Mucosa of stomach (tissue), 1 donor: ENCODE results near the gene METTL8.

Experiments used
- H3K27me3 ChIP-seq: one replicate; pipeline ENCODE4 v1.7.0; 2013; ENCODE audit warnings: mild to moderate bottlenecking, low read length; ENCODE audit not compliant: control insufficient read depth, insufficient read depth
- H3K36me3 ChIP-seq: one replicate; pipeline ENCODE4 v1.7.0; 2013; ENCODE audit warnings: low read length; ENCODE audit not compliant: control insufficient read depth, insufficient read depth
- H3K4me1 ChIP-seq: one replicate; pipeline ENCODE4 v1.7.0; 2013; ENCODE audit warnings: mild to moderate bottlenecking, low read length; ENCODE audit not compliant: control insufficient read depth, insufficient read depth
- H3K4me3 ChIP-seq: one replicate; pipeline ENCODE4 v1.7.0; 2013; ENCODE audit warnings: low read length
- H3K9ac ChIP-seq: one replicate; pipeline ENCODE4 v1.7.0; 2013; ENCODE audit warnings: mild to moderate bottlenecking, low read length, moderate library complexity
- H3K9me3 ChIP-seq: one replicate; pipeline ENCODE4 v1.7.0; 2013; ENCODE audit warnings: mild to moderate bottlenecking, low read length, moderate library complexity; ENCODE audit not compliant: control insufficient read depth
- donor health status: Pancreatic carcinoma.

The METTL8 gene

GRCh38 chr2:171407030-171407675 is 26.6 kb downstream of the METTL8 start:
- Histone ChIP-seq H3K27me3 (no peaks in the 10 kb centered on the region), H3K9ac (no peak overlapping the region), H3K4me1 (no peaks in the 10 kb centered on the region), H3K4me3 (no peak overlapping the region), H3K9me3 (no peaks in the 10 kb centered on the region), H3K36me3 (no peaks in the 10 kb centered on the region)

- H3K9me3 ChIP-seq, result no peaks in the 10 kb centered on the region
- no peaks in the 10 kb centered on the region for H3K36me3 ChIP-seq
- H3K4me3 ChIP-seq, result no peak overlapping the region
These were observed 27.7 kb downstream of the METTL8 start for GRCh38 chr2:171406044-171406443.

GRCh38 chr2:171405546-171405945 is 28.2 kb downstream of the METTL8 start:
- no peak overlapping the region for H3K4me3 ChIP-seq
- no peaks in the 10 kb centered on the region for H3K36me3 ChIP-seq
- H3K4me1 ChIP-seq, result no peaks in the 10 kb centered on the region
- no peak overlapping the region for H3K9ac ChIP-seq
- no peaks in the 10 kb centered on the region for H3K27me3 ChIP-seq
- H3K9me3 ChIP-seq, result no peaks in the 10 kb centered on the region

More at GRCh38 chr2:171406044-171406443, 27.7 kb downstream of the METTL8 start:
- no peak overlapping the region for H3K9ac ChIP-seq
- H3K27me3 ChIP-seq, result no peaks in the 10 kb centered on the region
- no peaks in the 10 kb centered on the region for H3K4me1 ChIP-seq

DNA sequence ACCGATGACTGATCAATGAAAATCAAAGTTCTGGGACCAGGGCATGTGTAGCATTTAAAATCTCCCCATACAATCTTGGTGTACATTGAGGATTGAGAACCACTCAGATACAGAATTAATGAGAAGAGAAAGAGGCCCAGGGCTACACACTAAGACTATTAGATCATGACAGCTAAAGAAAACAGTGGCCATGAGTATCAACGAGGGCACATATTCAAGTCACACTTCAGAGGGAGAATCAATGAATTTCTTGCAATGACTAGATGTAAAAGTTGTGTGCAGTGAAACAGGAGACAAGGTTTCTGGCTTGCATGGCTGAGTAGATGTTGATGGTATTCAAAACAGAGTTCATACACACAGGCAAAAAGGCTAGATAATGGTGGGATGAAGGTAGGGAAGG is 29.1 kb downstream of the METTL8 start:
- no peaks in the 10 kb centered on the region for H3K9me3 ChIP-seq
- no peak overlapping the region for H3K4me3 ChIP-seq
- no peaks in the 10 kb centered on the region for H3K36me3 ChIP-seq
- no peak overlapping the region for H3K9ac ChIP-seq
- H3K27me3 ChIP-seq, result no peaks in the 10 kb centered on the region
- no peaks in the 10 kb centered on the region for H3K4me1 ChIP-seq

DNA sequence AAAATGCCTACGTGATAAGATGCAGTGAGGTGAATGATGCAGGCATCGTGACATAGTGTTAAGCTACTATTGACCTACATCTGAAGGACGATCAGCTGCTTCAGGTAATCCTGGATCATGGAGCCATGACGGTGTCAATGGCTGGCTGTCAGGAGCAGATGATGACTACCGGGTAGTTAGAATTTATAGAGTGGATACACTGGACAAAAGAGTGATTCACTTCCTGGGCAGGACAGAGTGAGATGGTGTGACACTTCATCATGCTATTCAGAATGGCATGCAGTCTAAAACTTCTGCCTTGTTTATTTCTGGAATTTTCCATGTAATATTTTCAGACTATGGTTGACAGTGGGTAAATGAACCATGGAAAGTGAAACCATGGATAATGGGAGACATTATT is 29.5 kb downstream of the METTL8 start:
- H3K4me1 ChIP-seq, result no peaks in the 10 kb centered on the region
- H3K9ac ChIP-seq, result no peak overlapping the region
- no peak overlapping the region for H3K4me3 ChIP-seq
- H3K27me3 ChIP-seq, result no peaks in the 10 kb centered on the region
- no peaks in the 10 kb centered on the region for H3K36me3 ChIP-seq
- H3K9me3 ChIP-seq, result no peaks in the 10 kb centered on the region

GRCh38 chr2:171402906-171403580 is 30.7 kb downstream of the METTL8 start:
- Histone ChIP-seq H3K36me3 (no peaks in the 10 kb centered on the region), H3K9ac (no peak overlapping the region), H3K4me1 (no peaks in the 10 kb centered on the region), H3K27me3 (no peaks in the 10 kb centered on the region), H3K4me3 (no peak overlapping the region), H3K9me3 (no peaks in the 10 kb centered on the region)

GRCh38 chr2:171401947-171402346 is 31.8 kb downstream of the METTL8 start:
- H3K9me3 ChIP-seq, result no peaks in the 10 kb centered on the region
- H3K9ac ChIP-seq, result no peak overlapping the region
- no peaks in the 10 kb centered on the region for H3K27me3 ChIP-seq
- no peaks in the 10 kb centered on the region for H3K4me1 ChIP-seq
- no peak overlapping the region for H3K4me3 ChIP-seq
- no peaks in the 10 kb centered on the region for H3K36me3 ChIP-seq

DNA sequence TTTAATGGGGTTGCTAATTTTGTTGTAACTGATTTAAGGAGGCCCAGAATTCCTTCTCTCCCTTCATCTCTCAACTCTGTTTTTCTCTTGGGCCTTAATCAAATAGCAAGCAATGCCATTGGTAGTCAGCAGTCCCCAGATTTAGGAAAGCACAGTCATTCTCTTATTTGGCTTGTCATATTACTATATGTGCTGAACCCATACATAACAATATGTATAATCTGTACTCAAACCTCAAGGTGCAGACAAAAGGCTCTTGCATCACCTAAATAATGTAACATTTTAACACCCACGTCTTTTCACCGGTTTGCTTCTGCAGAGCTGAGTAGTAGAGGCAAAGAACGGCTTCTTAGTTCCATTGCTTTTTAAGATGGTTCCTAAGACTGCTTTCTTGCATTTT is 33.4 kb downstream of the METTL8 start:
- Histone ChIP-seq H3K4me1 (no peaks in the 10 kb centered on the region), H3K9me3 (no peaks in the 10 kb centered on the region), H3K4me3 (no peak overlapping the region), H3K9ac (no peak overlapping the region), H3K36me3 (no peaks in the 10 kb centered on the region), H3K27me3 (no peaks in the 10 kb centered on the region)

DNA sequence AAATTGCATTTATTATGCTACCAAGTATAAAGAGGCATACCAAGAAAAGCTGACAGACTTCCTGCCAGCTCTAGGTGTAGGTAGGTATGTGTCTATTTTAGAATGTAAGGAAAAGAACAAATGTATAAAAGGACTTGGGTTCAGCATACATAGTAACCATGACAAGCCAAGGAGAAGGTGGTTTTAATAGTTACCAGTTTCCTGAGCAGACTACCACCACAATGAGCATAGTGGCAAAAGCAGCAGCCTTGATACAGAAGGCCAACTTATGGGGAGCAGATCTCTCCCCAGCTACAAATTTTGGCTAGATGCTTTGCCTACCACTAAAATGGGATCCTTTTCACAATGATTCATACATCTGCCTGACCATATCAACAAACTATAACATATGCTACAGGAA is 34.5 kb downstream of the METTL8 start:
- Histone ChIP-seq H3K36me3 (no peaks in the 10 kb centered on the region), H3K9ac (no peak overlapping the region), H3K9me3 (no peaks in the 10 kb centered on the region), H3K4me1 (no peaks in the 10 kb centered on the region), H3K4me3 (no peak overlapping the region), H3K27me3 (no peaks in the 10 kb centered on the region)

- Histone ChIP-seq H3K36me3 (no peaks in the 10 kb centered on the region), H3K4me1 (peaks cover 8% of the 10 kb centered on the region), H3K4me3 (no peak overlapping the region), H3K9me3 (no peaks in the 10 kb centered on the region), H3K9ac (no peak overlapping the region), H3K27me3 (no peaks in the 10 kb centered on the region)
These were observed 39.5 kb downstream of the METTL8 start for GRCh38 chr2:171394164-171394740.

- H3K9me3 ChIP-seq, result no peaks in the 10 kb centered on the region
- H3K9ac ChIP-seq, result no peak overlapping the region
These were observed 40.3 kb downstream of the METTL8 start for GRCh38 chr2:171393487-171393886.

DNA sequence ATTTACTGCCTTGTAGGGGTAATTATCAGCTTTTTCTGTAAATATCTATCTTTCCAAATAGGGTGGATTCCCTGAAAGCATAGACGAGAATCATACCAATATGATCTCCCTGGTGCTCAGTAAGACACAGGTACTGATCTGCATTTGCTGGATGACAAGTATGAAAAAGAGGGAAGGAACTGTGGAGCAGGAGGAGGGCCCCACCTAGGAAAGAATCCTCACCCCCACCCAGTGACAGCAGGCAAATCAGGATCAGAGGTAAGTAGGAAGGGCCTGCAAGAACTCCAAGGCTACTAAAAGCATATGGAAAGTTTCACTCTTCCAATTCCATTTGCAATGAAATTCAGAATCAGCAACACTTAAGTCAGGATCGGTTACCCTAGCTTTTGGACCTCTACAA is 42.3 kb downstream of the METTL8 start:
- Histone ChIP-seq H3K27me3 (no peaks in the 10 kb centered on the region), H3K4me3 (no peak overlapping the region), H3K9me3 (no peaks in the 10 kb centered on the region), H3K36me3 (no peaks in the 10 kb centered on the region), H3K4me1 (peaks cover 8% of the 10 kb centered on the region), H3K9ac (no peak overlapping the region)

More at GRCh38 chr2:171393487-171393886, 40.3 kb downstream of the METTL8 start:
- Histone ChIP-seq H3K27me3 (no peaks in the 10 kb centered on the region), H3K4me3 (no peak overlapping the region), H3K36me3 (no peaks in the 10 kb centered on the region), H3K4me1 (peaks cover 8% of the 10 kb centered on the region)
